PC-3 (cell line): ENCODE results near the gene ERCC8. TPM values are rescaled to one million over a fixed set of nuclear protein-coding genes. Genes with fewer than 3 reads are reported as not detected.

ENCODE experiments used
- ATAC-seq: fragments of 200-7000 bp; cut with Tn5 transposase; 2 replicates; pipeline ENCODE4 v1.9.1; 2020; ENCODE audit warnings: mild to moderate bottlenecking, moderate library complexity
- BruUV-seq: library from RNA; stranded (reverse); fragments of 400-500 nt; replicated peaks from 2 replicates; lab custom pipeline; 2021; lab: Mats Ljungman, UMichigan
- CTCF ChIA-PET: fragments of 300-600 bp; sonication (Branson Sonifier 250); formaldehyde crosslinking; loops from one replicate; lab custom pipeline; 2022; ENCODE audit warnings: antibody characterized with exemption; lab: Charles Lee
- POLR2A ChIA-PET: fragments of 300-600 bp; sonication (Branson Sonifier 250); formaldehyde crosslinking; loops from one replicate; lab custom pipeline; 2022; ENCODE audit warnings: antibody characterized with exemption; ENCODE audit not compliant: unreplicated experiment; lab: Charles Lee
- DNase-seq: peaks from one replicate; pipeline ENCODE4 v3.0.0-alpha.2; 2015
- H2AFZ ChIP-seq: fragments of 300-600 bp; sonication (generic); 2 replicates; pipeline ENCODE4 v1.6.0; 2016; ENCODE audit warnings: antibody characterized with exemption, low read length
- H3F3A ChIP-seq: fragments of 300-600 bp; sonication (generic); one replicate; pipeline ENCODE4 v1.6.0; 2017; ENCODE audit warnings: antibody characterized with exemption, low read length, control low read depth, mild to moderate bottlenecking; ENCODE audit not compliant: unreplicated experiment
- H3K27ac ChIP-seq: fragments of 300-600 bp; sonication (generic); 2 replicates; pipeline ENCODE4 v1.5.1; 2016; ENCODE audit warnings: mild to moderate bottlenecking, low read length
- H3K27me3 ChIP-seq: fragments of 300-600 bp; sonication (generic); 2 replicates; pipeline ENCODE4 v1.6.1; 2016; ENCODE audit warnings: low read length, mixed read lengths
- H3K36me3 ChIP-seq: fragments of 300-600 bp; sonication (generic); 2 replicates; pipeline ENCODE4 v1.6.1; 2016; ENCODE audit warnings: low read depth, mixed run types, low read length, mixed read lengths
- H3K4me1 ChIP-seq: fragments of 300-600 bp; sonication (generic); 2 replicates; pipeline ENCODE4 v1.5.1; 2016; ENCODE audit warnings: low read length; ENCODE audit not compliant: insufficient read depth
- H3K4me2 ChIP-seq: fragments of 300-600 bp; sonication (generic); 2 replicates; pipeline ENCODE4 v1.6.0; 2016; ENCODE audit warnings: low read length
- H3K4me3 ChIP-seq: fragments of 300-600 bp; sonication (generic); 2 replicates; pipeline ENCODE4 v1.5.1; 2016; ENCODE audit warnings: mild to moderate bottlenecking, low read length, mixed read lengths
- H3K79me2 ChIP-seq: fragments of 300-600 bp; sonication (generic); 2 replicates; pipeline ENCODE4 v1.6.1; 2017; ENCODE audit warnings: low read length, mixed read lengths
- H3K9ac ChIP-seq: fragments of 300-600 bp; sonication (generic); 2 replicates; pipeline ENCODE4 v1.6.0; 2016; ENCODE audit warnings: mild to moderate bottlenecking, low read length
- H3K9me2 ChIP-seq: fragments of 300-600 bp; sonication (generic); replicated peaks from 2 replicates; pipeline ENCODE4 v1.6.1; 2016; ENCODE audit warnings: mixed run types, low read length, mixed read lengths
- H3K9me3 ChIP-seq: fragments of 300-600 bp; sonication (generic); 2 replicates; pipeline ENCODE4 v1.6.1; 2016; ENCODE audit warnings: low read length, mixed read lengths
- H4K20me1 ChIP-seq: fragments of 300-600 bp; sonication (generic); 2 replicates; pipeline ENCODE4 v1.6.1; 2016; ENCODE audit warnings: low read length, mixed read lengths
- EZH2 ChIP-seq: fragments of 300-600 bp; sonication (generic); IDR thresholded peaks from one replicate; pipeline ENCODE4 v1.6.1; 2017; ENCODE audit warnings: antibody characterized with exemption, mild to moderate bottlenecking, low read length; ENCODE audit not compliant: unreplicated experiment
- EZH2phosphoT487 ChIP-seq: fragments of 300-600 bp; sonication (generic); IDR thresholded peaks from 2 replicates; pipeline ENCODE4 v1.6.1; 2018; ENCODE audit warnings: mild to moderate bottlenecking, antibody characterized with exemption, low read length, borderline replicate concordance
- intact Hi-C: fragments of 100-400 bp; cut with micrococcal nuclease; formaldehyde crosslinking; loops from 2 replicates; pipeline ENCODE4 v1.9.0; 2023
- total RNA-seq: library from RNA; depleted of rRNA; stranded (reverse); fragments of >200 nt; gene quantifications from 2 replicates; pipeline ENCODE4 v1.2.3, GENCODE V29; 2014
- TF ChIP-seq, protein P1 (sequence below): fragments of 300-600 bp; sonication (generic); conservative IDR thresholded peaks from 2 replicates; pipeline ENCODE4 v1.5.1; 2017; ENCODE audit warnings: antibody characterized with exemption, low read depth, mild to moderate bottlenecking, low read length

The ERCC8 gene
- total RNA-seq, 1 experiment from 2014 or later: 2.1 TPM

DNA sequence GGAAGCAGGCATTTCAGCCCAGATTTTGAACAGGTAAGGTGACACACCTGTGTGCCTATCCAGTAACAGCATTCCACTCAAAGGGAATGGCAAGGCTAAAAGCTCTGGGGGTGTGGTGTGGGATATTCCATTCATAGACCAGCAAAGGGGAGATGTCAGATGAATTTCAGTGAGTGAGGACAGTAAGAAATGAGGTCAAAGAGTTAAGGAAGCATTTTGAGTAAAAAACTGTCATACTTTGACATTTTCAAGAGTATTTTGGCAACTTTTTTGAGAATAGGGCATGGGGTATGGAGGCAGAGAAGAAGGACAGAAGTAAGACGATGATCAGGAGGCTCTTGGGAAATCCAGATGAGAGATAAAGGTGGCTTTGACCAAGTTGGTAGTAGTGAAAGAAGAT lies 98.6 kb downstream of the ERCC8 start:
- H3K4me3 ChIP-seq: no peak overlapping the region
- no peaks in the 10 kb centered on the region for H3K9me3 ChIP-seq
- H2AFZ ChIP-seq: no peak overlapping the region
- no peaks in the 10 kb centered on the region for H3K79me2 ChIP-seq
- BruUV-seq: no TSS peak
- H3K27ac ChIP-seq: no peak overlapping the region
- CTCF ChIA-PET: no interaction called here
- H3K36me3 ChIP-seq: no peaks in the 10 kb centered on the region
- H3K9me2 ChIP-seq: no peaks in the 10 kb centered on the region
- H3K4me1 ChIP-seq: no peaks in the 10 kb centered on the region
- ATAC-seq (no peak), DNase-seq (no peak)
- no peak overlapping the region for H3K4me2 ChIP-seq
- POLR2A ChIA-PET: no interaction called here
- no peak overlapping the region for H3K9ac ChIP-seq
- TF ChIP-seq, protein P1, sequence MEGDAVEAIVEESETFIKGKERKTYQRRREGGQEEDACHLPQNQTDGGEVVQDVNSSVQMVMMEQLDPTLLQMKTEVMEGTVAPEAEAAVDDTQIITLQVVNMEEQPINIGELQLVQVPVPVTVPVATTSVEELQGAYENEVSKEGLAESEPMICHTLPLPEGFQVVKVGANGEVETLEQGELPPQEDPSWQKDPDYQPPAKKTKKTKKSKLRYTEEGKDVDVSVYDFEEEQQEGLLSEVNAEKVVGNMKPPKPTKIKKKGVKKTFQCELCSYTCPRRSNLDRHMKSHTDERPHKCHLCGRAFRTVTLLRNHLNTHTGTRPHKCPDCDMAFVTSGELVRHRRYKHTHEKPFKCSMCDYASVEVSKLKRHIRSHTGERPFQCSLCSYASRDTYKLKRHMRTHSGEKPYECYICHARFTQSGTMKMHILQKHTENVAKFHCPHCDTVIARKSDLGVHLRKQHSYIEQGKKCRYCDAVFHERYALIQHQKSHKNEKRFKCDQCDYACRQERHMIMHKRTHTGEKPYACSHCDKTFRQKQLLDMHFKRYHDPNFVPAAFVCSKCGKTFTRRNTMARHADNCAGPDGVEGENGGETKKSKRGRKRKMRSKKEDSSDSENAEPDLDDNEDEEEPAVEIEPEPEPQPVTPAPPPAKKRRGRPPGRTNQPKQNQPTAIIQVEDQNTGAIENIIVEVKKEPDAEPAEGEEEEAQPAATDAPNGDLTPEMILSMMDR: no peak
- TF ChIP-seq EZH2: no peak
- TF ChIP-seq EZH2phosphoT487: no peak
- H3K27me3 ChIP-seq: no peaks in the 10 kb centered on the region
- intact Hi-C loops: no loop called here
- H3F3A ChIP-seq: no peaks in the 10 kb centered on the region
- H4K20me1 ChIP-seq: no peaks in the 10 kb centered on the region

DNA sequence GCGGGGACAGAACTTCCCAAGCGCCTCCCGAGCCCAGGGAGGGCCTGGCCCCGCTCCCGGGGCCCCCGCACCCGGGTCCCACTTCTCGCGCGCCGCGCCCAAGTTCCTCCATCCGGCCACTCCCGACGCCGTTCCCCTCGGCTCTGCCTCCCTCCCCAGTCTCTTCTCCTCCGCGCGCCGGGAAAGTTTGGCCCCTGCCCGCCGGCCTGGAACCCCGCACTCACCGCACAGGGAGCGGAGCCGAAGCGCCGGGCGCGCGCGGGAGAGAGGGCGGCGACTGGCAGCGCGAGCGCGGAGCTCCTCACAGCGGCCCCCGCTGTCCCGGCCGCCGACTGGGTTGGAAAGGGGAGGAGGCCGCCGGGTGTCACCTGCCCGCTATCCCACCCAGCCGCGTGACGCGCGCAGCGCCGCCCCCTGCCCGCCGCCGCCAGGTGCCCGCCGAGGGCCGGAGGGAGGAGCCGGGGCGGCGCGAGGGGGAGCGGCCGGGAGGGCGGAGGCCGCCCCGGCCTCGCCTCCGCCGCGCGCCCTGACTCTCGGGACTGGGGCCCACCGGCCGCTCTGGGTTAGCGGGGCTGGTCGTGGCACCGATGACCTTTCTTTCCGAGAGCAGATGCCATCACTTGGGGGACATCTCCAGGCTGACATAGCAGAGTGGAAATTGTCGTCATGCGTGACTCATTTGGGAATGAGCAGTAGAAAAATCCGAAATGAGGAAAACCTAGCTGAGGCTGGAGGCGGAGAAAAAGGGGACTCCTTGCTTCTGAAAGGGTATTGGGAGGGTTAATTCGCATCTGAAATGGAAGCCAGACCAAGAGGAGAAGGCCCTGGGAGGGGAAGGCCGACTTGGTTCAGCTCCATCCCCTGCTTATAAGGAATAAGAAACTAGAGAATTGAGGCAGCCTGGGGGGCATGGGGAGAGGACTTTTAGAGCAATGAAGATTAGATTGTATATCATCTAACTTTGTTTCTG lies 100.6 kb downstream of the ERCC8 start, which contains the start of gene ELOVL7:
Gene ELOVL7, minus strand, starts transcription at position 334 of the 970 bp plus-strand sequence. CDS start 56,872 bp downstream, outside the sequence.
- H3K9ac ChIP-seq: no peak within 1 kb of the TSS
- no peaks in the 10 kb centered on the region for H4K20me1 ChIP-seq
- H3F3A ChIP-seq: no peaks in the 10 kb centered on the region
- peak within 1 kb of the TSS; percentile 50; the same call in 1 of the 2 replicates for H2AFZ ChIP-seq
- H3K4me1 ChIP-seq: no peaks in the 10 kb centered on the region
- CTCF ChIA-PET: interaction anchor here (0.7 kb wide), 1 partner anchor 144 kb away, joined by 3 read pairs; the partner anchor contains the start of gene DEPDC1B
- ATAC-seq (peak; percentile 90), DNase-seq (peak; percentile 35)
- TF ChIP-seq, protein P1: no peak
- H3K9me3 ChIP-seq: no peaks in the 10 kb centered on the region
- H3K4me2 ChIP-seq: peak within 1 kb of the TSS; percentile 57
- no peaks in the 10 kb centered on the region for H3K79me2 ChIP-seq
- no peaks in the 10 kb centered on the region for H3K36me3 ChIP-seq
- no peak within 1 kb of the TSS for H3K27ac ChIP-seq
- no TSS peak for BruUV-seq
- intact Hi-C loops: loop anchor here (2.0 kb wide), 1 partner anchor 167 kb away; no protein-coding TSS in a partner anchor
- POLR2A ChIA-PET: interaction anchor here (0.6 kb wide), 1 partner anchor 168 kb away, joined by 5 read pairs; no protein-coding TSS in a partner anchor
- no peaks in the 10 kb centered on the region for H3K9me2 ChIP-seq
- no peaks in the 10 kb centered on the region for H3K27me3 ChIP-seq
- H3K4me3 ChIP-seq: peak within 1 kb of the TSS; percentile 57
